HG03520 (cell line): ENCODE results near the gene SF3B4.
"Not testable (repeated sequence)": the region's sequence is repeated elsewhere in the genome, so short reads cannot be mapped to it uniquely, and the experiment has no call there.

Experiments
- ATAC-seq: cut with Tn5 transposase; IDR thresholded peaks from one replicate; pipeline ENCODE4 v1.9.1; 2021; ENCODE audit warnings: mild to moderate bottlenecking, moderate library complexity; ENCODE audit not compliant: unreplicated experiment

The SF3B4 gene

DNA sequence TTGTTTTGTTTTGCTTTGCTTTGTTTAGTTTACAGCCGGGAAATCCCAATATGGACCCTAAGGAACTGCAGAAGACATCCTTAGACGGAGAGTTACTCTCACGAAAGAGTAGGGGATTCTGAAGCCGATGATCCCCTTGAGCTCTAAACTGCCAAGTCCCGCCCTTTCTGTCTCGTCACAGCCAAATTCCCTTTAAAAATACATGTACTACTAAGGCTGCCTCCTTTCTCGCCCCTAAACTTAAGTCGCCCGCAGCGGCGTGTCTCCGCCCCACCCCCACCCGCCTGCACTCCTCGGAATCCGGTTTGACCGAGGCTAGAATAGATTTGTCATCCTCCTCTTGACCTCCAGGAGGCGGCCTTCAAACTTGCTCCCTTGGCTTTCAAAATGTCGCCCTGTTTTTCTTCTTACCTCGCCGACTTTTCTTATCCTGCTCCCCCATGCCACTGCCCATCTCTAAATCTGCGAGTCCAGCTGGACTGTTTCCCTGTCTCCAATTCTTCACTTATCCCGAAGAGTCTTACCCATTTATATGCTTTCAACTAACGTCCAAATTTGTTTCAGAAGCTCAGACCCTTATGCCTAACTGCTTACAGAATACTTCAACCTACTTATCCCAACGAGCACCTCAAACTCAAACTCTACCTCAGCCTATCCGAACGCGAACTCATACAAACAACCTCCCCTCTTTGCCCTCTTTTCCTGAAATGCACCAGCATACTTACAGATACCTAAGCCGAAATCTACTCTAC lies 39.2 kb downstream of the SF3B4 start:
- ATAC-seq: peak; percentile 13

DNA sequence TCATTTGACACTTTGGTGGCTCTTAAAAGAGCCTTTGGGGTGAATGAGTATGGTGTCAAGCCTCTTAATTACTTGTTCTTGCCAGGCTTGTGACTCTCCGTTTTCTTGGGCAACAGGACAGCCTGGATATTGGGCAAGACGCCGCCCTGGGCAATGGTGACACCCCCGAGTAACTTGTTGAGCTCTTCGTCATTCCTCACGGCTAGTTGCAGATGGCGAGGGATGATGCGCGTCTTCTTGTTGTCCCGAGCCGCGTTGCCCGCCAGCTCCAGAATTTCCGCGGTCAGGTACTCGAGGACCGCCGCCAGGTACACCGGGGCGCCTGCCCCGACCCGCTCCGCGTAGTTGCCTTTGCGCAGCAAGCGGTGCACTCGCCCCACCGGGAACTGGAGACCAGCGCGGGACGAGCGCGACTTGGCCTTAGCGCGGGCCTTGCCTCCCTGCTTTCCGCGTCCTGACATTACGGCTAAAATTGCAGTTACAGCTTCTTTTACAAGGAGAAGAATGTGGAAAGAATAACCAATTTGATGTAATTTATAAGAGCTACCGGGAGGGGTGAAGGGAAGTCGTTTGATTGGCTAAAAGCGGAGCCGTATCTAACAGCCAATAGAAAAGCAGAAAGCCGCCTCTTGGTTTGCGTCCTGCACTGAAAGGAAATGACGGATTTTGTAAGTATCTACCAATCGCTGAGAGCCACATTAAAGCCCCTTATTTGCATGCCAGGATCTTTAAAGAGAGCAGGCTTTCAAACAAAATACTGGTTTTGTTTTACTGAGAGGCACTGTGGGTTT lies 40.0 kb downstream of the SF3B4 start:
- peak; percentile 37 for ATAC-seq

DNA sequence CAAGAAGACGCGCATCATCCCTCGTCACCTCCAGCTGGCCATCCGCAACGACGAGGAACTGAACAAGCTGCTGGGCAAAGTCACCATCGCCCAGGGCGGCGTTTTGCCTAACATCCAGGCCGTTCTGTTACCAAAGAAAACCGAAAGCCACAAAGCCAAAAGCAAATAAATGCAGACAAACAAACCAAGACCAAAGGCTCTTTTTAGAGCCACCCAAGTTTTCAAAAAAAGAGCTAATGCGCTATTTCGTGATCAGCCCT lies 40.5 kb downstream of the SF3B4 start:
- peak; percentile 0 for ATAC-seq

DNA sequence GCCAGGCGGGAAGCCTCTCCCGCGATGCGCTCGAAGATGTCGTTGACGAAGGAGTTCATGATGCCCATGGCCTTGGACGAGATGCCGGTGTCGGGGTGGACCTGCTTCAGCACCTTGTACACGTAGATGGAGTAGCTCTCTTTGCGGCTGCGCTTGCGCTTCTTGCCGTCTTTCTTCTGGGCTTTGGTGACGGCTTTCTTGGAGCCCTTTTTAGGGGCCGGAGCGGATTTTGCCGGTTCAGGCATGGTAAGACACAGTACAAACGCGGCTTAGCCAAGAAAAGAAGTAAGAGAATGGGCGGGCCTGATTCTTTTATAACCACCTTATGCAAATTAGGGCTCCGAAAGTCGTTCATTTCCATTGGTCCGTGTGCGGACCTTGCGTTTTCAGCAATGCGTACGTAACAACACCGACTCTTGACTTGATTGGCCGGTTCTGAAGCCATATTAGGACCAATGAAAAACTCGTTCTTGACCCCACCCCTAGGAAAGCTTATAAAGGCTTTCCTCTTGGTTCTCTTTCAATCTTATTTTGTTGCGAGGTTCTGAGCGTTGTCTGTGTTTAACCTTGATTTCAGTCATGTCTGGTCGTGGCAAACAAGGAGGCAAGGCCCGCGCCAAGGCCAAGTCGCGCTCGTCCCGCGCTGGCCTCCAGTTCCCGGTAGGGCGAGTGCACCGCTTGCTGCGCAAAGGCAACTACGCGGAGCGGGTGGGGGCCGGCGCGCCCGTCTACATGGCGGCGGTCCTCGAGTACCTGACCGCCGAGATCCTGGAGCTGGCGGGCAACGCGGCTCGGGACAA lies 41.0 kb downstream of the SF3B4 start:
- ATAC-seq: peak; percentile 50

DNA sequence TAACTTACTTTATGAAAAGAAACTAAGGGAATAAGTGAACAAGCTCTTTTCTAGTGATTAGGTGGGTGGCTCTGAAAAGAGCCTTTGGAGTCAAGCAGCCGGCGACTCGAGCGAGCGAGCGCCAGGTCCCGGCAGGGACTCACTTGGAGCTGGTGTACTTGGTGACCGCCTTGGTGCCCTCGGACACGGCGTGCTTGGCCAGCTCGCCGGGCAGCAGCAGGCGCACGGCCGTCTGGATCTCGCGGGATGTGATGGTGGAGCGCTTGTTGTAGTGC lies 41.5 kb downstream of the SF3B4 start:
- ATAC-seq: not testable (repeated sequence)

DNA sequence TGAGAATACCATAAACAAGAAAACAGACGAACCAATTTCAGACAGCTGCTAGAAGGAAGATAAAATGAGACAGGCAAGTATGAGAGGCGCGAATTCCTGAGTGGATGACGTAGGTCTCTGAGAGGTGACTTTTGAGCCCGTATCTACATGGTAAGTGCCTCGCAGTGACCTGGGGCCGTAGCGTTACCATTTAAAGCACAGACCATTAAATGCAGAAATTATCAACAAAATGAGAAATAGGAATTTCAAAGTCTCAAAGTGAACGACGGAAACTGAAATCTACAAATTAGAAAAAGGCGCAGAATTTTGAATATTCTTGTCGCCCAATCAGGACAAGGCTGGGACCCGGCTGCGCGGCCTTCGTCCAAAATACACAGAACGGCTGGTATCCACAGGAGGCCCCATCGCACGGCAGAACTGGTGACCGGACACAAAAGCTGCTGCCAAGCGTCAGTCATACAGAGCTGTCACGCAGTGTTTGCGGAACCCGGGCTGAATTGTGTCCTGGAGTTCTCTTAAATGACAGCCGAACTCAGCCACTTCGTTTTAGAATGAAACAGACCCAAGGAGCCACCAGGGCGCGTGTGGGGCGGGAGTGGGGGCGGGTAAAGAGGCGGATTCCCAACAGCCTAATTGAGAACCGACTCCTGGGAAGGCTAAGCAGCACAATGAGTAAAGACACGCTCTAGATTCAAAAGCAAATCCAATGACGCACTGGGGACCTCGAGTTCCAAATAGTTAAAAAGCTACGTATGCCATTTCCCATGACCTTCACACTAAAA lies 42.1 kb downstream of the SF3B4 start:
- no peak for ATAC-seq

DNA sequence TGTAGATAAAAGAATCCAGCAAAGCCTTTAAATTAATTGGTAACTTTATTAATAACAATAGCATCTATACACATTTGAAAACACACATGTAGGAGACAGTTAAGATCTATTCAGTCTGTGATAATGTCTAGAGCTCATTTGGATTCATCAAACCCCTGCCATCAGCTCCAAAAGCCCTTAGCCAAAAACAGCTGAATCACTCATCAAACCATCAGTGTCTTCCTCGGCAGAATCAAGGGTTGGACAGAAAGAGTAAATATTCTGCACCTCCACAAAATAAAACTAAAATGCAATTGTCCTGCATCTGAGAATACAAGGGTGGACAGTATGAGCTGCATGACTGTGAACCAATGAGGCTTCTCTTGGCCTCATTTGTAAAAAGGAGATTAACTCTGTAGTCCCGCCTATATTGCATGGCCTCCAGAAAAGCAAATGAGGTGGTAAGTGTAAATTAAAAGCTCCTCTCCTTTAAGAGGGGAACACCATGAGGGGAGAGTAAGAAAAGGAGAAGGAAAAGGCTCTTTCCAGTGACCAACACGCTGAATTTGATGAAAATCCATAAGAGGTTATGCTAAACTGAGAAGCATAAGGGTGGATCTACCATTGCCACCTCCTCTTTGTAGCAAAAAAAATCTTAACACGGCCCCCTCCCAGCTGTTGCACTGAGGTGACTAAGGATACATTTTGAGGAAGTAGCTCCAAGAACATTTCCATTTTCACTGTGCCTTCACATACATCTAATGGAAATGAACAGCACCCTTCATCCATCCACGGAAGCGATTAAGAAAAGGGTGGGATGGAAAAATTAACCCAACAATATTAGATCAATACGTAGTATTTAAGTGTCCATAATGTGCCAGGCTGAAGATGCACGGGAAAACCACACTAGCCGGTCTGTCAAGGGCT lies 42.9 kb downstream of the SF3B4 start:
- no peak for ATAC-seq

DNA sequence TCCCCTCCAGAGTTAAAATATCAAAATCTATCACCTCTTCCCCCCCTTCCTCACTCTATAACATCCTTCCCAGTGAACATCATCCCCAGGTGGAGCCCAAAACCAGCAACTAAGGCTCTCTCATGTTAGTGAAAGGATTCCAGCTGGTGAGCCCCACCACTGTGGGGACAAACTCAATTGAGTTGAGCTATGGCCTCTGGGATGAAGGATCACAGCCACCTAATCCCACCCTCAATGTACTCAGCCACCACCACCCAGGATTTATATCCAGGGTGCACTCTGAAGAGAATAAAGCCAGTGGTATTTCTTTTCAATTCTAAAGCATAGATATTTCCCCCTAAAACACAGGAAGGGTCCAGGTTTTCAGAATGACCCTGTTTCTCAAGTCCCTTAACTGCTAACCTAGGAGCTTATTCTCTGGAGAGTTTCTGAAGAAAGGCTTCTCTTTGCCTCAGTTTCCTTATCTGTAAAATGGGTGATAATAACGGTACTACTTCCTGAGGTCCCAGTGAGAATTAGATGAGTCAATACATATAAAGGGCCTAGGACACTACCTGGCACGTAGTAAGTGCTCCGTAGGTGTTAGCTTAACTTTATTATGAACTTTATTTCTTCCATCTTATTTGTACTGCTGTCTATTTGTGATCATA lies 43.9 kb downstream of the SF3B4 start:
- ATAC-seq: no peak

DNA sequence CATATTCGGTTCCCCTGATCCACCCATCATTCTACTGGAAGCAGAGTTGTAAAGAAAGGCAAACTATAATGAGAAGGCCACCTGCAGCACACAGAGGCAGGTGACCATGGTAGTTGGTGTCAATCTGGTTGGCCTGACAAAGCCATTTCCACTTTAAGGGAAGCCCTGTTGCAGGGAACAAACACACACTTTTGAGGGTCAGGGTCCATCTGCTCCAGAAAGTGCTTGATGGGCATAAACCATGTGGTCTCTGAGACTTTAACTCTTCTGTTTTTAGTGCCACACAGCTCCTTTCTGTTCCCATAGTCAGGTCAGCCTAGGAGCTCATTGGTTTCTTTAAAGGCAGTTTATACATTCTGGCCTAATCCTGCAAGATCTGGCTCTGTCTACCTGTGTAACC lies 45.7 kb downstream of the SF3B4 start:
- no peak for ATAC-seq

DNA sequence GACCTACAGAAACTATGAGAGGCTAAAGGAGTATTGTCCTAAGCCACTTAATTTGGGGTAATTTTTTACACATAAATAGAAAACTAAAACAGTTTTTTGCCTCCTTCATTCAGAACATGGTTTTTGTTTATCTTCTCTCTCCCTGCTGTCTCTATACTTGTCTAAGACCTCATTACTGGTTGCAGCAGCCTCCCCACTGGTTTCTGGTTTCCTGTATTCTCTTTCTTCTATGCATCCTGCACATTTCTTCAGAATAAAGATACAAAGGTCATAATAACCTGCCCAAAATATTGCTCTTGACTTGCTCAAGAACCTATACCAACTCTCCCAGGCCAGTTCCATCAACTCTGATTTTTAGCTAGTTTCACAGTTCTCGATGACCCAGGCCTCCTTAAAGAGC lies 48.0 kb downstream of the SF3B4 start:
- no peak for ATAC-seq

DNA sequence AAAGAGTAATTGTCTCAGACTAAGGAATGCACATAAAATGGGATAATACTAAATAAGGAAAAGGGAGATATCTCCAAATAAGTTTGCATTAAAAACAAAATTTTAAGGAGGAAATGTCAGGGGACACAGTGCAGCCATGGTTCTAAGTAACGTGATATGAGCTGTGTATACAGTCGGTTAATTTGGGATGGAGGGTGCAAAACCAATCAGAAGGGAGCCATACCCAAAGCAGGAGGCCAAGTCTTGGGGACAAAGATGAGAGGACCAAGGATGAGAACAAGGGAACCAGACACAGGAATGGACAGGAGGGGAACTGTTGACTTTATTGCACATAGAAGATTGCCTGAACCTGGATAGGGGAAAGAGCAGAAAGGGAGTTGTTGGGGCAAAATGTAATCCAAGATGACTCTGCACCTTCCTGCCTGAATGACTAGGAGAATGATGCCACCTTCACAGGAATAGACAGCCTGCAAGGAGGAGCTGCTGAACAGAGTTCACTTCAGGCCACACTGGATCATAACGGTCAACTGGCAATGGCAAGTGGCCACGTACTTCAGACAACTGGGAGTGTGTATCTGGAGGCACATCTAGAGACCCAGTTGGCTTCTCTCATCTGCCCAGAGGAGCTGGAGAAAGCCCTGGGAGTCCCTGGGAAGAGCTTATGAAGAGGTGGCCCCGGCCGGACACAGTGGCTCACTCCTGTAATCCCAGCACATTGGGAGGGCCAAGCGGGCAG lies 50.2 kb downstream of the SF3B4 start:
- no peak for ATAC-seq
